ENCODE data around the gene PTPRG.

The PTPRG gene

GRCh38 chr3:61617651-61618050 lies 56.3 kb downstream of the PTPRG start:
- no peak for DNase-seq (ENCODE audit: low read depth)
- no peak for TF ChIP-seq CTCF (conservative IDR thresholded peaks at IDR 0.05; ENCODE audit: low read depth, low read length)
- H3K4me3 ChIP-seq (ENCODE audit: low read length), result no peak overlapping the region

- no peak for TF ChIP-seq CTCF (conservative IDR thresholded peaks at IDR 0.05; ENCODE audit: low read depth, low read length)
- H3K4me3 ChIP-seq (ENCODE audit: low read length), result no peak overlapping the region
- DNase-seq (ENCODE audit: low read depth), result no peak
Observed at GRCh38 chr3:61618231-61618630, 56.9 kb downstream of the PTPRG start.

GRCh38 chr3:61618871-61619270 lies 57.5 kb downstream of the PTPRG start:
- no peak for DNase-seq (ENCODE audit: low read depth)
- no peak for TF ChIP-seq CTCF (conservative IDR thresholded peaks at IDR 0.05; ENCODE audit: low read depth, low read length)
- no peak overlapping the region for H3K4me3 ChIP-seq (ENCODE audit: low read length)

GRCh38 chr3:61620073-61620472 lies 58.7 kb downstream of the PTPRG start:
- DNase-seq (ENCODE audit: low read depth), result no peak
- H3K4me3 ChIP-seq (ENCODE audit: low read length), result no peak overlapping the region
- TF ChIP-seq CTCF (conservative IDR thresholded peaks at IDR 0.05; ENCODE audit: low read depth, low read length), result no peak

GRCh38 chr3:61624300-61624699 lies 62.9 kb downstream of the PTPRG start:
- no peak for DNase-seq (ENCODE audit: low read depth)
- H3K4me3 ChIP-seq (ENCODE audit: low read length), result no peak overlapping the region
- TF ChIP-seq CTCF (conservative IDR thresholded peaks at IDR 0.05; ENCODE audit: low read depth, low read length), result no peak

GRCh38 chr3:61625429-61625828 lies 64.1 kb downstream of the PTPRG start:
- no peak overlapping the region for H3K4me3 ChIP-seq (ENCODE audit: low read length)
- no peak for TF ChIP-seq CTCF (conservative IDR thresholded peaks at IDR 0.05; ENCODE audit: low read depth, low read length)
- no peak for DNase-seq (ENCODE audit: low read depth)

GRCh38 chr3:61626484-61626883 lies 65.1 kb downstream of the PTPRG start:
- H3K4me3 ChIP-seq (ENCODE audit: low read length), result no peak overlapping the region
- no peak for TF ChIP-seq CTCF (conservative IDR thresholded peaks at IDR 0.05; ENCODE audit: low read depth, low read length)
- DNase-seq (ENCODE audit: low read depth), result no peak
